NCI-H1048 (cell line): ENCODE measurements around the gene TYW1.
"Not testable (repeated sequence)": the region's sequence is repeated elsewhere in the genome, so short reads cannot be mapped to it uniquely, and the experiment has no call there.

ENCODE experiments used
- DNase-seq: peaks from one replicate; lab custom pipeline; 2025; lab: John Stamatoyannopoulos, UW

TYW1 gene

DNA sequence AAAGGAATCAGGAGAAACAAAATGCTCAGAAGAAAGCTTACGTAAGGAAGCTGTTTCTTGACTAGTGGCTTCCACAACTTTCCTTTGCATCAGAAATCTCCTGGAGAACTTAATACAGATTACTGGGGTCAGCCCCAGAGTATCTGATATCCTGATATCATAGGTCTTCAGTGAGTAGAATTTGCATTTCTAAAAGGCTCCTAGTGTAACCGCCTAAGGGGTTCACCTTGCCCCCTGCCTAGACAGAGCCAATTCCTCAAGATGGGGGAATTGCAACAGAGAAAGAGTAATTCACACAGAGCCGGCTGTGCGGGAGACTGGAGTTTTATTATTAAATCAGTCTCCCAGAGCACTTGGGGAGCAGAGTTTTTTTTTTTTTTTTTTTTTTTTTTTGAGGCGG, 251.7 kb downstream of the TYW1 start:
- DNase-seq = not testable (repeated sequence)

DNA sequence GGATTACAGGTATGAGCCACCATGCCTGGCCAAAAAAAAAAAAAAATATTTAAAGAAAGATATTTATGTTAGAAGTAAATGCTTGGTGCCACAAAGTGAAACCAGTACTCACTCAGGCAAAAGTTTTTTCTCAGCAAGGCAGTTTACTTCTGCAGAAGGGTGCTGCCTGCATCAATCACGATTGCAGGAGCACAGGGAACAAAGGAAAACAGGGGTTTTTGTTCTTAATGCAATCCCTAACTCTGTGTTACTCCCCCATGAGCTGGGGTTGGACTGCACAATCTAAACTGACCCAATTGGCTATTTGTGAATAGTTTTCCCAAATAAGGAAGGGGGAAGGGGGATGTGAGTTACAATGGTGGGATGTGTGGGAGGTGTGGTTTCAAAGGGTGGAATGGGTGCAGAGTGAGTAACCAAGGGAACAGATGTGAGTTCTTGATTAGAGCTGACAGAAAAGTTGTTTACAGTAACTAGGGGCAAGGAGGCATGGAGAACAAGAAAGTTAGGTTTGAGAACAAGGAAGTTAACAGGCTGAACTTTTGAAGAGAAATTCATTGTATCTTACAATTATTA, 255.4 kb downstream of the TYW1 start:
- DNase-seq = no peak

DNA sequence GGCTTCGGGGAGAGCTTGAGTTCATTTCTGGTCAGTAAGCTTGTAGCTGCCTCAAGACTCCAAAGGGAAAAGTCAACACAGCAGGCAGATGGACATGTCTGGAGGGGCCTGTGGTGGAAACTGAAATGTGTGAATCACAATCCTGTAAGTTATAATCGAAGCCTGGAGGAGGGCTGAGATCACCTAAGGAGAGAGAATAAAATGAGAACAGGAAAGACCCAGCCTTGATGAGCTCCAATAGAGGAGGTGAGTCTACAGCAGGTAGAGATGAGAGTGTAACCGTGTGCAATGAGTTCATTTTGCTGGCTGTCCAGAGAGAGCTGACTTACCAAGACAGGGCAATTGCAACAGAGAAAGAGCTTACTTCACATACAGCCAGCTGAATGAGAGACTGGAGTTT, 258.4 kb downstream of the TYW1 start:
- DNase-seq = not testable (repeated sequence)

DNA sequence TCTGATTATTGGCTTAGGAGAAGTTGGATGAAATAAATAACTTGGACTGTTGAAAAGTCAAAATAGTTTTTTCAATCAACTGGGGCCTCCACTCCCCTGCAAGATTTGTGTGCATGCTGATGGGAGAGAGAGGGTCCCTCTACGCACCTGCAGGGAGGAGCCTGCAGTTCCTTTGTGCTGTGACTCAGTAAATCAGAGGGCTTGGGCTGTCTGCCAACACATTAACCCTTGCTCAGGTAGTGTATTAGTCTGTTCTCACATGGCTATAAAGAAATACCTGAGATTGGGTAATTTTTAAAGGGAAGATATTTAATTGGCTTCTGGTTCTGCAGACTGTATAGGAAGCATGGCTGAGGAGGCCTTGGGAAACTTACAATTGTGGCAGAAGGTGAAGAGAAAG, 261.1 kb downstream of the TYW1 start:
- DNase-seq = not testable (repeated sequence)

DNA sequence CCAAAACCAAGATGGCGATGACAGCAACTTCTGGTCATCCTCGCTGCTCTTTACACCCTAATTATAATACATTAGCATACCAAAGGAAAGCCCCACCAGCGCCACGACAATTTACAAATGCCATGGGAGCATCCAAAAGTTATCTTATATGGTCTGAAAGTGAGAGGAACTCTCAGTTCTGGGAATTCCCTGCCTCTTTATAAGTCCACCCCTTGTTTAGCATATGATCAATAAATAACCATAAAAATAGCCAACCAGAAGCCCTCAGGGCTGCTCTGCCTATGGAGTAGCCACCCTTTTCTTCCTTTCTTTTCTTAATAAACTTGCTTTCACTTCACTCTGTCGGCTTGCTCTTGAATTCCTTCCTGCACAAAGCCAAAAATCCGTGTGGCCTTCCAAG, 262.7 kb downstream of the TYW1 start:
- DNase-seq = not testable (repeated sequence)

DNA sequence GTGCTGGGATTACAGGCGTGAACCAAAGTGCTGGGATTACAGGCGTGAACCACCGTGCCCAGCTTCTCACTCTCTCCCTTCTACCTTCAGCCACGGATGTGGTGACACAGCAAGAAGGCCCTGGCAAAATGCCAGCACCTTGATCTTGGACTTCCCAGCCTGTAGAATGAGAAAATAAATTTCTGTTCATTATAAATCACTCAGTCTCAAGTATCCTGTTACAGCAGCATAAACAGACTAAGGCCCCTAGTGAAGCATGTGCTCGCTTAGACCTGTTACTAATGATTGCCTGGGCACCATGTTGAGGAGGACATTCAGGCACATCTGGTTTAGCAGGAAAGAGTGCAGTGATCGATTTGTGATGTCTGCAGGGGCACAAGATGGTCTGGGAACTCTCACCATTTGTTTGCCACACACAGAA, 263.5 kb downstream of the TYW1 start:
- not testable (repeated sequence) for DNase-seq

DNA sequence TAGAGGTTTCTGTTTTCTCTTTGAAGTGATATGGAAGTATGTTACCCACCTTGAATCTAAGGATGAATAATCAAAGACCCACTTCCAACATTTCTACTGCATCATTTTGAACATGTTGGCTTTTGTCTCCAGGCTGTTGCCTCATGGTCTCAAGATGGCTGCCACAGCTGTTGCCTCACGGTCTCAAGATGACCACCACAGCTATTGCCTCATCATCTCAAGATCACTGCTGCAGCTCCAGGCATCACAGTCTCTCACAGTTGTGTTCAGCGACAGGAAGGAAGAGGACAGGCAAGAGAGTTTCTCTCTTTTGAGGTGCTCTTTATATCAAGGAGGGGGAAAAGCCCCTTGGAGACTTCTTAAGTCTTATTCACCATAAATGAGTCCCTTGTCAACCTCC, 267.4 kb downstream of the TYW1 start:
- not testable (repeated sequence) for DNase-seq

DNA sequence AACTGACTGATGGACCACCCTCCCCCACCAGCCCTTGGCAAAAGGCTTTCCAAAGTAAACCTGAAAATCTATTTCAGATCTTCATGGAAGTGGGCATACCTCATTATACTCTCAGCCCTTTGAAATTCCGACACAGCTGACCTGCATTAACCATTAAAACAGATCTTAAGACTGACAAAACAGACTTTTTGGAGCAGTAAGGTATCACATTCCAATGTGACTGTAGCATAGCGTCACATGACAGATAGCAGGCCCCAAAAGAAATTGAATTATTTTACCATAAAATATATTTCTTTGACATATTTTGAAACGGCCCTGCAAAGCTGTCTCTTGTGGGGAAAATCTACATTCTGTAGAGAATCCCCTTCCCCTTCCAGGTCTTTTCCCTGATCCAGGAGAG, 269.4 kb downstream of the TYW1 start:
- not testable (repeated sequence) for DNase-seq

DNA sequence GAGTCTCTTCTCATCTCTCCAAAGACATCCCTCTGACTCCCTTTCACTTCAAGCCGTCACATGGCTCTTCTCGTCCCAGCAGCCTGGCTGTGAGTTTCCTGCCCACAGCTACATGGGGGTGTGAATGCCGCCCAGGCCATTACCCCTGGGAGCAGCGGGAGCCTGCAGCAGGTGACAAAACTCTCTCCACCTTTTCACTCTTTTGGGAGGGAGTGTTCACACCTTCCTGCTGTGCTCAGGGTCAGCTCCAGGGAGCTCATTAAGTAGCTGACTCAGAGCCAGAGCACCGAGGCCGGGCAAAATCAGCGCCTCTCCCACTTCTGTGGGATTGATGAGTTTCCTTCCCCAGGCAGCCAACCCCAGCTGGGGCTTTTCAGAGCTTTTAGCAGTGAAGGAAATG, 271.3 kb downstream of the TYW1 start:
- DNase-seq = no peak

DNA sequence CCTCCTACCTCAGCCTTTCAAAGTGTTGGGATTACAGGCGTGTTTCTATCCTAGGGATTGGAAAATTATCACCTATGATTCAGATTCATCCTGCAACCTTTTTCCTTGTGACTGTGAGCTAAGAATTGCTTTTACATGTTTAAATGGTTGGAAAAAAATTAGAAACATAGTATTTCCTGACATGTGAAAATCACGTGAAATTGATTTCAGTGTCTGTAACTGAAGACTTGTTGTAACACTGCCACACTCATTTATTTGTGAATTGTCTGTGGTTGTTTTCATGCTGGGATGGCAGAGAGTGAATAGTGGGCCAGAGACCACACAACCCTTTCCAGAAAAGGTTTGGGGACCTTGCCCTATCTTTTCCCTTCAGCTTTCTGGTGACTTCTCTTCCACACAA, 273.3 kb downstream of the TYW1 start:
- not testable (repeated sequence) for DNase-seq
